Neural cell (in vitro differentiated cells): Measurements from ENCODE around the gene BRD3.

Source experiments
- MXI1 ChIP-seq: fragments of 450-650 bp; conservative IDR thresholded peaks from 2 replicates; pipeline ENCODE4 v1.6.1; 2014; ENCODE audit warnings: antibody characterized with exemption, mild to moderate bottlenecking; ENCODE audit not compliant: poor library complexity, severe bottlenecking
- TF ChIP-seq, protein P1 (sequence below): fragments of 450-650 bp; IDR thresholded peaks from 2 replicates; pipeline ENCODE4 v1.5.1; 2014; ENCODE audit warnings: antibody characterized with exemption, mild to moderate bottlenecking, moderate library complexity; ENCODE audit not compliant: poor library complexity, severe bottlenecking
- TF ChIP-seq, protein P2 (sequence below): IDR thresholded peaks from 2 replicates; pipeline ENCODE4 v1.6.1; 2012; ENCODE audit warnings: borderline replicate concordance

DNA sequence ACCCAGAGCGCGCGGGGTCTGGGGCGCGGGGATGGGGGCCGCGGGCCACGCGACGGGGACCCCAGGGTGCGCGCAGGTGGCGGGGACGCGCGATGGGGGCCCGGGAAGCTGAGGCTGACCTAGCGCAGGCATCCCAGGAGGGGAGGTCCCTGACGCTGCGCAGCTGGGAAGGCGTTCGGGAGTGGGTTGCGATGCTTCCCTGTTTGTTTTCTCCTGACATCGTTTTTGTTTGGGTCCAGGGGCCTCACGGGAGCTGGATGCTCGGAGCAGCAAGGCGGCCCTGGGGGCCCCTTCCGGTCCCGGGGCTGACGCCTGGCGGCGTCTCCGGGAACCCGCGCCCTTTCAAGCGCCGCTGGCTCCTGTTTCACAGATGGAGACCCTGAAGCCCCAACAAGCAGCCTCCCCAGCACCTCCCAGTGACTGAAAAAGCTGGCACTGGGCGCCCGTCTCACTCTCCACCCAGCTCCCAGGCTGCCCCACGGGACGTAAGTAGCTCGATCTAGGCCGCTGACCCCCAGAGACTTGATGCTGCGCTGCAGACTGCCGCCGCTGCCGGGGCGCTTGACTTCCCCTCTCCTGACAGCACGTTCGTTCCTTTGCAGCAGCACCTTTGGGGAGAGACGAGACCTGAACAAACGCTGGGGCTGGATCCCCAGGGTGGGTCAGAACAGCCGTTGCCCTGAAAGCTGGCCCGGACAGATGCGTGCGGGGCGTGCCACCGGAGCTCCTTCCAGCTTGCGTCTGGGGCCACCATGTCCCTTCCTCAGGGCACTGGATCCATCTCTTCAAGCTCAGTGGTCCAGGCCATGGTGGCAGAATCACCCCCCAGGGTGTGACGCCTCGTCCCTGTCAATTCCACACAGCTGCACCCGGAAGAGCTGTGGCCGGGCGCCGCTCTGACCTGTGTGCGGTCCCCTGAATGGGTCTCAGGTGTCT, 42.0 kb downstream of the BRD3 start:
- TF ChIP-seq, protein P1, sequence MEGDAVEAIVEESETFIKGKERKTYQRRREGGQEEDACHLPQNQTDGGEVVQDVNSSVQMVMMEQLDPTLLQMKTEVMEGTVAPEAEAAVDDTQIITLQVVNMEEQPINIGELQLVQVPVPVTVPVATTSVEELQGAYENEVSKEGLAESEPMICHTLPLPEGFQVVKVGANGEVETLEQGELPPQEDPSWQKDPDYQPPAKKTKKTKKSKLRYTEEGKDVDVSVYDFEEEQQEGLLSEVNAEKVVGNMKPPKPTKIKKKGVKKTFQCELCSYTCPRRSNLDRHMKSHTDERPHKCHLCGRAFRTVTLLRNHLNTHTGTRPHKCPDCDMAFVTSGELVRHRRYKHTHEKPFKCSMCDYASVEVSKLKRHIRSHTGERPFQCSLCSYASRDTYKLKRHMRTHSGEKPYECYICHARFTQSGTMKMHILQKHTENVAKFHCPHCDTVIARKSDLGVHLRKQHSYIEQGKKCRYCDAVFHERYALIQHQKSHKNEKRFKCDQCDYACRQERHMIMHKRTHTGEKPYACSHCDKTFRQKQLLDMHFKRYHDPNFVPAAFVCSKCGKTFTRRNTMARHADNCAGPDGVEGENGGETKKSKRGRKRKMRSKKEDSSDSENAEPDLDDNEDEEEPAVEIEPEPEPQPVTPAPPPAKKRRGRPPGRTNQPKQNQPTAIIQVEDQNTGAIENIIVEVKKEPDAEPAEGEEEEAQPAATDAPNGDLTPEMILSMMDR: peak; percentile 61
- TF ChIP-seq, protein P2, sequence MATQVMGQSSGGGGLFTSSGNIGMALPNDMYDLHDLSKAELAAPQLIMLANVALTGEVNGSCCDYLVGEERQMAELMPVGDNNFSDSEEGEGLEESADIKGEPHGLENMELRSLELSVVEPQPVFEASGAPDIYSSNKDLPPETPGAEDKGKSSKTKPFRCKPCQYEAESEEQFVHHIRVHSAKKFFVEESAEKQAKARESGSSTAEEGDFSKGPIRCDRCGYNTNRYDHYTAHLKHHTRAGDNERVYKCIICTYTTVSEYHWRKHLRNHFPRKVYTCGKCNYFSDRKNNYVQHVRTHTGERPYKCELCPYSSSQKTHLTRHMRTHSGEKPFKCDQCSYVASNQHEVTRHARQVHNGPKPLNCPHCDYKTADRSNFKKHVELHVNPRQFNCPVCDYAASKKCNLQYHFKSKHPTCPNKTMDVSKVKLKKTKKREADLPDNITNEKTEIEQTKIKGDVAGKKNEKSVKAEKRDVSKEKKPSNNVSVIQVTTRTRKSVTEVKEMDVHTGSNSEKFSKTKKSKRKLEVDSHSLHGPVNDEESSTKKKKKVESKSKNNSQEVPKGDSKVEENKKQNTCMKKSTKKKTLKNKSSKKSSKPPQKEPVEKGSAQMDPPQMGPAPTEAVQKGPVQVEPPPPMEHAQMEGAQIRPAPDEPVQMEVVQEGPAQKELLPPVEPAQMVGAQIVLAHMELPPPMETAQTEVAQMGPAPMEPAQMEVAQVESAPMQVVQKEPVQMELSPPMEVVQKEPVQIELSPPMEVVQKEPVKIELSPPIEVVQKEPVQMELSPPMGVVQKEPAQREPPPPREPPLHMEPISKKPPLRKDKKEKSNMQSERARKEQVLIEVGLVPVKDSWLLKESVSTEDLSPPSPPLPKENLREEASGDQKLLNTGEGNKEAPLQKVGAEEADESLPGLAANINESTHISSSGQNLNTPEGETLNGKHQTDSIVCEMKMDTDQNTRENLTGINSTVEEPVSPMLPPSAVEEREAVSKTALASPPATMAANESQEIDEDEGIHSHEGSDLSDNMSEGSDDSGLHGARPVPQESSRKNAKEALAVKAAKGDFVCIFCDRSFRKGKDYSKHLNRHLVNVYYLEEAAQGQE: no peak
- TF ChIP-seq MXI1: peak; percentile 58
